H9 (cell line): ENCODE measurements around the gene ZC3H10. TPM values are rescaled to one million over a fixed set of nuclear protein-coding genes. Genes with fewer than 3 reads are reported as not detected.

Experiments used
- DNase-seq: peaks from one replicate; pipeline ENCODE4 v3.0.0-alpha.2; 2017
- H2AFZ ChIP-seq: one replicate; pipeline ENCODE4 v1.6.1; 2013; ENCODE audit warnings: mild to moderate bottlenecking, low read length, control low read depth, moderate library complexity
- H2AK5ac ChIP-seq: 2 replicates; pipeline ENCODE4 v1.6.1; 2013; ENCODE audit warnings: low read length, control low read depth, mixed read lengths; ENCODE audit not compliant: insufficient read length
- H2BK120ac ChIP-seq: one replicate; pipeline ENCODE4 v1.6.1; 2013; ENCODE audit warnings: low read depth, mild to moderate bottlenecking, low read length, control low read depth, inconsistent platforms; ENCODE audit not compliant: poor library complexity, severe bottlenecking
- H2BK12ac ChIP-seq: 2 replicates; pipeline ENCODE4 v1.6.1; 2013; ENCODE audit warnings: low read length, control low read depth, mixed read lengths, low read depth; ENCODE audit not compliant: insufficient read length
- H2BK15ac ChIP-seq: 2 replicates; pipeline ENCODE4 v1.6.1; 2013; ENCODE audit warnings: low read depth, low read length, control low read depth
- H2BK20ac ChIP-seq: one replicate; pipeline ENCODE4 v1.6.1; 2013; ENCODE audit warnings: low read depth, mild to moderate bottlenecking, low read length, control low read depth, inconsistent platforms; ENCODE audit not compliant: poor library complexity, severe bottlenecking
- H2BK5ac ChIP-seq: 2 replicates; pipeline ENCODE4 v1.6.1; 2013; ENCODE audit warnings: low read length, control low read depth, mixed read lengths; ENCODE audit not compliant: insufficient read length
- H3K14ac ChIP-seq: 2 replicates; pipeline ENCODE4 v1.6.1; 2013; ENCODE audit warnings: low read length, control low read depth; ENCODE audit not compliant: insufficient read depth
- H3K18ac ChIP-seq: 2 replicates; pipeline ENCODE4 v1.6.1; 2013; ENCODE audit warnings: low read depth, mild to moderate bottlenecking, mixed read lengths, low read length, control low read depth; ENCODE audit not compliant: insufficient read length
- H3K23ac ChIP-seq: 2 replicates; pipeline ENCODE4 v1.6.1; 2013; ENCODE audit warnings: low read length, control low read depth, mixed read lengths, low read depth; ENCODE audit not compliant: insufficient read length
- H3K23me2 ChIP-seq: 2 replicates; pipeline ENCODE4 v1.6.1; 2013; ENCODE audit warnings: low read depth, mild to moderate bottlenecking, mixed read lengths, low read length, control low read depth; ENCODE audit not compliant: insufficient read length, poor library complexity, severe bottlenecking
- H3K27ac ChIP-seq: 2 replicates; pipeline ENCODE4 v1.5.1; 2013; ENCODE audit warnings: low read length, control low read depth, mixed read lengths, low read depth; ENCODE audit not compliant: insufficient read length
- H3K27me3 ChIP-seq: 2 replicates; pipeline ENCODE4 v1.6.1; 2013; ENCODE audit warnings: low read length, control low read depth, inconsistent platforms; ENCODE audit not compliant: insufficient read depth
- H3K4ac ChIP-seq: 2 replicates; pipeline ENCODE4 v1.6.1; 2013; ENCODE audit warnings: low read depth, mild to moderate bottlenecking, control low read depth, inconsistent platforms, low read length, moderate library complexity
- H3K4me1 ChIP-seq: 2 replicates; pipeline ENCODE4 v1.6.1; 2013; ENCODE audit warnings: low read length, control low read depth, inconsistent platforms; ENCODE audit not compliant: insufficient read depth
- H3K4me2 ChIP-seq: 2 replicates; pipeline ENCODE4 v1.6.1; 2013; ENCODE audit warnings: low read length, control low read depth, mixed read lengths; ENCODE audit not compliant: insufficient read length, insufficient read depth
- H3K56ac ChIP-seq: 2 replicates; pipeline ENCODE4 v1.6.1; 2013; ENCODE audit warnings: low read depth, mild to moderate bottlenecking, mixed read lengths, low read length, control low read depth; ENCODE audit not compliant: insufficient read length
- H3K79me1 ChIP-seq: 2 replicates; pipeline ENCODE4 v1.6.1; 2013; ENCODE audit warnings: low read depth, mild to moderate bottlenecking, moderate library complexity, low read length, control low read depth, inconsistent platforms; ENCODE audit not compliant: insufficient read depth, poor library complexity, severe bottlenecking
- H3K79me2 ChIP-seq: 2 replicates; pipeline ENCODE4 v1.6.1; 2013; ENCODE audit warnings: low read length, control low read depth, inconsistent platforms; ENCODE audit not compliant: insufficient read depth
- H3K9ac ChIP-seq: 2 replicates; pipeline ENCODE4 v1.6.1; 2013; ENCODE audit warnings: low read length, control low read depth, mixed read lengths; ENCODE audit not compliant: insufficient read length; ENCODE audit errors: extremely low read depth
- H3K9me3 ChIP-seq: one replicate; pipeline ENCODE4 v1.6.1; 2013; ENCODE audit warnings: low read depth, low read length, inconsistent platforms; ENCODE audit not compliant: control insufficient read depth
- H3T11ph ChIP-seq: one replicate; pipeline ENCODE4 v1.6.1; 2013; ENCODE audit warnings: mild to moderate bottlenecking, low read length, control low read depth, inconsistent platforms
- H4K20me1 ChIP-seq: one replicate; pipeline ENCODE4 v1.6.1; 2013; ENCODE audit not compliant: control insufficient read depth, insufficient read length, insufficient read depth
- H4K5ac ChIP-seq: 2 replicates; pipeline ENCODE4 v1.6.1; 2013; ENCODE audit warnings: low read depth, mild to moderate bottlenecking, mixed read lengths, low read length, control low read depth; ENCODE audit not compliant: insufficient read length
- H4K8ac ChIP-seq: replicated peaks from 2 replicates; pipeline ENCODE4 v1.6.1; 2013; ENCODE audit warnings: low read length, control low read depth, mixed read lengths, low read depth; ENCODE audit not compliant: insufficient read length
- H4K91ac ChIP-seq: 2 replicates; pipeline ENCODE4 v1.6.1; 2013; ENCODE audit warnings: low read depth, mild to moderate bottlenecking, moderate library complexity, mixed read lengths, low read length, control low read depth; ENCODE audit not compliant: insufficient read length
- H3K27ac Mint-ChIP-seq, 3 experiments: 2 replicates in 2 of 3; 3 replicates in 1 of 3; pipeline ENCODE4 v1.8.0; 2020 to 2021; ENCODE audit warnings: mixed read lengths in 3 of 3, mild to moderate bottlenecking in 1 of 3, moderate library complexity in 1 of 3
- H3K27me3 Mint-ChIP-seq: 2 replicates; pipeline ENCODE4 v1.8.0; 2021; ENCODE audit warnings: low read depth, mild to moderate bottlenecking, moderate library complexity, mixed read lengths
- H3K36me3 Mint-ChIP-seq, 3 experiments: 2 replicates in 2 of 3; 3 replicates in 1 of 3; pipeline ENCODE4 v1.8.0; 2020 to 2021; ENCODE audit warnings: low read depth in 3 of 3, mixed read lengths in 3 of 3; ENCODE audit not compliant: insufficient read depth in 1 of 3
- H3K4me1 Mint-ChIP-seq, 2 experiments: 2 replicates each; pipeline ENCODE4 v1.8.0; 2020; ENCODE audit warnings: mixed read lengths in 2 of 2
- H3K4me3 Mint-ChIP-seq, 2 experiments: 2 replicates in 1 of 2; 3 replicates in 1 of 2; pipeline ENCODE4 v1.8.0; 2020 to 2021; ENCODE audit warnings: mild to moderate bottlenecking in 2 of 2, mixed read lengths in 2 of 2, moderate library complexity in 1 of 2
- H3K9me3 Mint-ChIP-seq, 2 experiments: 2 replicates in 1 of 2; 3 replicates in 1 of 2; pipeline ENCODE4 v1.8.0; 2020; ENCODE audit warnings: mild to moderate bottlenecking in 2 of 2, mixed read lengths in 2 of 2, moderate library complexity in 1 of 2
- CTCF ChIP-seq: fragments of 200-600 bp; sonication (generic); conservative IDR thresholded peaks from 3 replicates; pipeline ENCODE4 v1.8.0; 2021; ENCODE audit warnings: antibody characterized with exemption, mild to moderate bottlenecking
- WGBS: extraction: QIAGEN DNeasy Blood & Tissue Kit; methylation state at CpG from one replicate; pipeline ENCODE4 v1.1.7; 2013; ENCODE audit warnings: missing lambda C conversion rate, low lambda C conversion rate, mixed read lengths; ENCODE audit not compliant: insufficient read length; ENCODE audit errors: extremely low coverage; 5-methylcytosine and 5-hydroxymethylcytosine counted together
- total RNA-seq: library from RNA; stranded (reverse); gene quantifications from 2 replicates; pipeline ENCODE4 v1.2.1, GENCODE V29; 2021

The ZC3H10 gene
- total RNA-seq, 1 experiment from 2014 or later: 9.4 TPM

- peak overlapping the region; percentile 32 to 94 (median 67); a peak in 4 of 7 replicates for H3K27ac Mint-ChIP-seq
- H2BK12ac ChIP-seq: no peak overlapping the region
- no peak overlapping the region for H4K91ac ChIP-seq
- H3K14ac ChIP-seq: no peak overlapping the region
- no peak overlapping the region for H2AK5ac ChIP-seq
- H2BK15ac ChIP-seq: no peak overlapping the region
- no peaks in the 10 kb centered on the region for H3K9me3 ChIP-seq
- H3K27ac ChIP-seq: peak overlapping the region; percentile 29
- H3K27me3 ChIP-seq: no peaks in the 10 kb centered on the region; the same call in 1 of the 2 replicates
- H3K4me1 Mint-ChIP-seq: peaks cover 19 to 22% of the 10 kb centered on the region in 2 experiments
- H2BK5ac ChIP-seq: no peak overlapping the region
- no peak overlapping the region for H3K56ac ChIP-seq
- no peak overlapping the region for H3K4ac ChIP-seq
- peak overlapping the region; percentile 57 for H3K4me2 ChIP-seq
- H3K27me3 Mint-ChIP-seq: no peaks in the 10 kb centered on the region
- no peak overlapping the region for H2BK20ac ChIP-seq
- no CpG with 5 or more reads among the region's 1 CpG for WGBS
- no peak overlapping the region for H4K5ac ChIP-seq
- H3K9ac ChIP-seq: no peak overlapping the region
- H3K18ac ChIP-seq: no peak overlapping the region
- peaks cover 13% of the 10 kb centered on the region for H3K23me2 ChIP-seq
- 0 out of 2 replicates have a peak, but pooled peaks cover 4% of the 10 kb centered on the region for H3K4me1 ChIP-seq
- H2AFZ ChIP-seq: no peak overlapping the region
- no peak overlapping the region for H2BK120ac ChIP-seq
- peak overlapping the region; percentile 83 to 93 for H3K4me3 Mint-ChIP-seq
- H3K9me3 Mint-ChIP-seq: peaks cover 3% of the 10 kb centered on the region in 2 experiments; a peak in 4 of 5 replicates
- no peak overlapping the region for H3T11ph ChIP-seq
- no peak for TF ChIP-seq CTCF
- no peaks in the 10 kb centered on the region for H4K20me1 ChIP-seq
- H4K8ac ChIP-seq: no peak overlapping the region
- no peak overlapping the region for H3K23ac ChIP-seq
- H3K36me3 Mint-ChIP-seq: peaks cover 0 to under 1% (median under 1%) of the 10 kb centered on the region in 3 experiments; a peak in 6 of 7 replicates
- no peaks in the 10 kb centered on the region for H3K79me1 ChIP-seq
- DNase-seq: no peak
- H3K79me2 ChIP-seq: peaks cover 7% of the 10 kb centered on the region; the same call in 1 of the 2 replicates
These were observed 39.6 kb upstream of the ZC3H10 start for GRCh38 chr12:56078427-56078826.
